ENCODE data around the gene TEX48.

Gene TEX48

GRCh38 chr9:114621561-114621960 is 60.4 kb downstream of the TEX48 start:
- DNase-seq (ENCODE audit: low read depth in 2 of 2) = no peak

GRCh38 chr9:114619191-114619761 is 62.7 kb downstream of the TEX48 start:
- no peak for DNase-seq (ENCODE audit: low read depth in 2 of 2)

- no peak for DNase-seq (ENCODE audit: low read depth in 2 of 2)
These were observed 65.1 kb downstream of the TEX48 start for GRCh38 chr9:114616684-114617520.
